Measurements from ENCODE around the gene ZNF599. TPM values are rescaled to one million over a fixed set of nuclear protein-coding genes. Genes with fewer than 3 reads are reported as not detected.
"Not testable (repeated sequence)": the region's sequence is repeated elsewhere in the genome, so short reads cannot be mapped to it uniquely, and the experiment has no call there.

The ZNF599 gene
- 1 to 10 TPM; 3.1 to 3.4 TPM for total RNA-seq

DNA sequence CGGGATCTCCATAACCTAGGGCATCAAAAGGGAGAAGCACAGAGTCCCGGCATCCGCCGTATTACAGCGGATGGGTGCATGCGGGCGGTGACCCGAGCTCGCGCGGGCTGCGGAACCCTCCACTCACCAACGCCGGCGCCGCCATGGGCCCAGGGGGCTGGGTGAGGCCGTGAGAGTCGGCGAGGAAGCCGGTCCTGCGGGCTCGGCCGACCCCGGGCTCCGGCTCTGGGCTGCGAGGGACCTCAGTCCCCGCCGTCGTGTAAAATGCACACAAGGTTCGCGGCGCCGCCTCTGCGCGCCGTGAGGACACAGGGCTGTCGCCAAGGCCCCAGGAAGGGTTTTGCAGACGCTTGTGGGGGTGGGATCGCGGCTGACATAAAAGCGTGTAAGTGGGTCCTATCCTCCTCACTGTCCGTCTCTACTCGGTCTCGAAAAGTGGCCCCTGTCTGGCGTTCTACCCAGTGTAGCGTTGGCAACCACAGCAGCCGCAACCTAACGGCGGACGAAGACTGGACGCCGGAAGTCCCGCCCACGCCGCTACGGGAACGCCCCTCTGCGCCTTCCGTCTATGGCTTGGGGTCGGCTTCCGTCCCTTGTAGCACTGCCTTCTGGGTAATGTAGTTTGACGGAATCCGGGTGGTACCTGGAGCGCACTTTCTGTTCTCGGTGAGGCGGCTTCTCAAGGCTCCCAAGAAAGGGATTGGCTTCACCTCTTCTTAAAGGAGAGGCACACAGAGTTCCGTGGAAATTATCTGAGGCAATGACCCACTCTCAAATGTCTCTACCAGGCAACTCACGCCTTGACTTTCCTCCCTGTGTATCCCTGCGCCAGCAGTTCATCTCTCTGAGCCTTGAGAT is at the start of gene ZNF599:
ZNF599 (minus strand) TSS at position 519 of the 858 bp plus-strand sequence; CDS start at position 145, 374 bp downstream.
- Mint-ChIP-seq H3K36me3 (ENCODE audit: low read depth) (peaks cover 7% of the 10 kb centered on the region), H3K9me3 (no peaks in the 10 kb centered on the region), H3K4me1 (peaks cover 13% of the 10 kb centered on the region), H3K27me3 (peaks cover 4% of the 10 kb centered on the region), H3K4me3 (peak within 1 kb of the TSS; percentile 90), H3K27ac (peak within 1 kb of the TSS; percentile 81)
- peak; percentile 98 for ATAC-seq (replicated peaks)

DNA sequence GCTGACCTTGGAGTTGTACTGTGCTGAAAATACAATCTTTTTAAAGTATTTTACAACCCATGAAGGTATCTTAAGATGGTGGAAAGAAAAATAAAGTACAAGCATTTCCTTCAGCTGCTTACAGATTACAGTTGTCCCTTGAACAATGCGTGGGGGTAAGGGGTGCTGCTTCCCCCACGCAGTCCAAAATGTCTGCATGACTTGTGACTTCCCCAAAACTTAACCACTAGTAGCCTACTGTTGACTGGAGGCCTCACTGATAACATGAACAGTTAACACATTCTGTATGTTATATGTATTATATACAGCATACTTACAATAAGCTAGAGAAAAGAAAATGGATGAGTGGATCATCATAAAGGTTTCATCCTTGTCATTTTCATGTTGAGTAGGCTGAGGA is 45.3 kb upstream of the ZNF599 start:
- Mint-ChIP-seq H3K36me3 (ENCODE audit: low read depth) (peaks cover 28% of the 10 kb centered on the region), H3K4me1 (no peaks in the 10 kb centered on the region), H3K27ac (no peak overlapping the region), H3K4me3 (no peak overlapping the region), H3K27me3 (no peaks in the 10 kb centered on the region), H3K9me3 (no peaks in the 10 kb centered on the region)
- no peak for ATAC-seq (replicated peaks)

DNA sequence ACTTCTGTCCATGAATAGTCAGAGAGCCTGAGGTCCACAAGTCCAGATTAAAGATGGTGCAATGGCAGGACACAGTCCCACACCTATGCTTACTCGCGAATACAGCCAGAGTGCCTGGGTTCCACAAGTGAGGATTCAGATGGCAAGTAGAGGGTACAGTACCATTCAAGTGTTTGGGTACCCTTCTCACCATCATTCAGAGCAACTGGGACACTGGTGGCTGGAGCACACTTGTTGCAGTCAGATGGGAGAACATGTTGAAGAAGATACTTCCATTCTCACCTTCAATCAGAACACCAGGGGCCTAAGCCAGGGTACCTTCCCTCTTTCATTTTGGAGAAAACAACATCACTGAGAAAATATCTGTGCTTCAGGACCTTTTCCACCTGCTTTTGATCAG is 43.7 kb upstream of the ZNF599 start:
- no peak overlapping the region for H3K4me3 Mint-ChIP-seq
- H3K27ac Mint-ChIP-seq: no peak overlapping the region
- H3K9me3 Mint-ChIP-seq: no peaks in the 10 kb centered on the region
- ATAC-seq (replicated peaks): no peak
- no peaks in the 10 kb centered on the region for H3K4me1 Mint-ChIP-seq
- peaks cover 28% of the 10 kb centered on the region for H3K36me3 Mint-ChIP-seq (ENCODE audit: low read depth)
- no peaks in the 10 kb centered on the region for H3K27me3 Mint-ChIP-seq

DNA sequence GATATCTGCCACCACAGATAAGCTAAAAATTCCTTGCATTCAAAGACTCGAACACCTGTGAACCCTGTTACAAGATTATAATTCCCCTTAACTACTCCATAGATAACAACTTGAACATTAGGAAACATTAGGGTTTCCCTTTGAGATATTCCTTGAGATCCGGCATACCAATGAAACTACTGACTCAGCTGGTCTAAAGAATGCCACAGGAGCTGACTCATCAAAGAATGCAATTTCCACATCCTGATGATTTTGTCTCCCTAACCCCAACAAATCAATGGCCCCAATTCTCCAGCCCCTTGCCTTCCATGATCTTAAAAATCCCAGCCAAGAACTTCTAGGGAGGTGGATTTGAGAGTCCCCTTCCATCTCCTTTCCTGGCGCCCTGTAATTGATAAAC is 35.6 kb upstream of the ZNF599 start:
- no peaks in the 10 kb centered on the region for H3K4me1 Mint-ChIP-seq

DNA sequence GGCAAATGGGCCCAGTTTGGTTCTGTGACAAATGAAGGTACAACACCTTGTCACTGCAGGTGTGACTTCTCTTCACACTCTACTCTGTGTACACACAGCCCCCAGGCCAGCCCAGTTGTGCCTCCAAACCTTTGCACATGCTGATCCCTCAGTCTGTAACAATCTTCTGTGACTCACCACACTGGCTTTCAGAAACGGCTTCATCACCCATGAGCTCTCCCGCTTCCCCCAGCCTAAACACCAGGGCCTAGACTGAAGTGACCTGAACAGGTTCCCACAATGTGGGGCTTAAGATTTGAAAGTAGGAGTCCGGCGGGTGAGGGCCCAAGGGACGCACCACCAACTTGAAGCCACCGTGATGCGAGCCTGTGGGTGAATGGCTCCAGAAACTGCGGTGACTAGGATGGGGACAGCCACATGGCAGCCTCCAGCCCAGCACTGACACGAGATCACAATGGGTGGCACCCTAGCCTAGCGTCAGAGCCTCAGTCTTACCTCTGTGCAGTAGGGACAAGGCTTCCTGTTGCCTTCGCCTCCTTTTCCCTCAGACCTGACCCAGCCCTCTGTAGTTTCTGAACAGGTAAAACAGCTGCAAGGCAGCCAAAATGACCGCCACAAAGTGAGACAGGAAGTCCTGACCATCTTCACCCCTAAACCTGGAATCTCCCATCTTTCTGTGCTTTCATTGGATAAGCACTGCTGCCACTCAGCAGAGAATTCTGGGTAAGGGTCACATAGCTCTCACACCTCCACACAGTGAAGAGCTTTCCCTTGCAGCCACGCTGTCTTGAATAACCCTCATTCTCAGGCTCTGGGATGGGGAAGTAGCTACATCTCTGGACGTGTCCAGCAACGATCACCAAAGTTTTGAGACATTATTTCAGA is 34.2 kb upstream of the ZNF599 start:
- peaks cover 23% of the 10 kb centered on the region for H3K9me3 Mint-ChIP-seq
- H3K27me3 Mint-ChIP-seq: no peaks in the 10 kb centered on the region
- H3K36me3 Mint-ChIP-seq (ENCODE audit: low read depth): no peaks in the 10 kb centered on the region
- no peak overlapping the region for H3K27ac Mint-ChIP-seq
- ATAC-seq (replicated peaks): no peak
- H3K4me1 Mint-ChIP-seq: no peaks in the 10 kb centered on the region
- H3K4me3 Mint-ChIP-seq: no peak overlapping the region

More for the DNA sequence above, 35.6 kb upstream of the ZNF599 start:
- Mint-ChIP-seq H3K4me3 (no peak overlapping the region), H3K36me3 (ENCODE audit: low read depth) (no peaks in the 10 kb centered on the region), H3K27me3 (no peaks in the 10 kb centered on the region), H3K9me3 (peaks cover 23% of the 10 kb centered on the region), H3K27ac (no peak overlapping the region)
- ATAC-seq (replicated peaks): no peak

DNA sequence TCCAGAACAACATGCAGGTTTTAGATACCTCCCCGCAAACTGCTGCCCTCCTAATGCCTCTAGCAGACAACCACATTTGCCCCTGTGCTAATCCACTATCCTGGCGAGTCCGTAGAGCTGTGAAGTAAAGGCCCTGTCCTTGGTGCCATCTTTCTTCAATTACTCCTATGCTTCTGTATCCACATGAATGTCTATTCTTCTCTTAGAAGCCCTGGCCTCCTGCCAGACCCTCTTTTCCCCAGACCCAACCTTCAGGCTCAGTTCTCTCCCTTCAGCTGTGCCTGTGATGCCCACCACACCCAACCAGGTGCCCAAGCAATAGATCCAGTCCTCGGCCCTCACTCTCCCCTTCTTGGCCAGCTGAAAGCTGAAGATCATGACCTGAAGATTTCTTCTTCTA is 31.1 kb upstream of the ZNF599 start:
- H3K27me3 Mint-ChIP-seq: no peaks in the 10 kb centered on the region
- no peaks in the 10 kb centered on the region for H3K36me3 Mint-ChIP-seq (ENCODE audit: low read depth)
- no peak overlapping the region for H3K27ac Mint-ChIP-seq
- no peak overlapping the region for H3K4me3 Mint-ChIP-seq
- no peaks in the 10 kb centered on the region for H3K4me1 Mint-ChIP-seq
- ATAC-seq (replicated peaks): no peak
- peaks cover 21% of the 10 kb centered on the region for H3K9me3 Mint-ChIP-seq

DNA sequence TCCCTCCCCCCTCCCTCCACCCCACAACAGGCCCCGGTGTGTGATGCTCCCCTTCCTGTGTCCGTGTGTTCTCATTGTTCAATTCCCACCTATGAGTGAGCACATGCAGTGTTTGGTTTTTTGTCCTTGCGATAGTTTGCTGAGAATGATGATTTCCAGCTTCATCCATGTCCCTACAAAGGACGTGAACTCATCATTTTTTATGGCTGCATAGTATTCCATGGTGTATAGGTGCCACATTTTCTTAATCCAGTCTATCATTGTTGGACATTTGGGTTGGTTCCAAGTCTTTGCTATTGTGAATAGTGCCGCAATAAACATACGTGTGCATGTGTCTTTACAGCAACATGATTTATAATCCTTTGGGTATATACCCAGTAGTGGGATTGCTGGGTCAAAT is 23.9 kb upstream of the ZNF599 start:
- peaks cover 20% of the 10 kb centered on the region for H3K9me3 Mint-ChIP-seq
- not testable (repeated sequence) for ATAC-seq (replicated peaks); H3K4me3 Mint-ChIP-seq; H3K4me1 Mint-ChIP-seq; H3K27ac Mint-ChIP-seq; H3K27me3 Mint-ChIP-seq; H3K36me3 Mint-ChIP-seq (ENCODE audit: low read depth)

DNA sequence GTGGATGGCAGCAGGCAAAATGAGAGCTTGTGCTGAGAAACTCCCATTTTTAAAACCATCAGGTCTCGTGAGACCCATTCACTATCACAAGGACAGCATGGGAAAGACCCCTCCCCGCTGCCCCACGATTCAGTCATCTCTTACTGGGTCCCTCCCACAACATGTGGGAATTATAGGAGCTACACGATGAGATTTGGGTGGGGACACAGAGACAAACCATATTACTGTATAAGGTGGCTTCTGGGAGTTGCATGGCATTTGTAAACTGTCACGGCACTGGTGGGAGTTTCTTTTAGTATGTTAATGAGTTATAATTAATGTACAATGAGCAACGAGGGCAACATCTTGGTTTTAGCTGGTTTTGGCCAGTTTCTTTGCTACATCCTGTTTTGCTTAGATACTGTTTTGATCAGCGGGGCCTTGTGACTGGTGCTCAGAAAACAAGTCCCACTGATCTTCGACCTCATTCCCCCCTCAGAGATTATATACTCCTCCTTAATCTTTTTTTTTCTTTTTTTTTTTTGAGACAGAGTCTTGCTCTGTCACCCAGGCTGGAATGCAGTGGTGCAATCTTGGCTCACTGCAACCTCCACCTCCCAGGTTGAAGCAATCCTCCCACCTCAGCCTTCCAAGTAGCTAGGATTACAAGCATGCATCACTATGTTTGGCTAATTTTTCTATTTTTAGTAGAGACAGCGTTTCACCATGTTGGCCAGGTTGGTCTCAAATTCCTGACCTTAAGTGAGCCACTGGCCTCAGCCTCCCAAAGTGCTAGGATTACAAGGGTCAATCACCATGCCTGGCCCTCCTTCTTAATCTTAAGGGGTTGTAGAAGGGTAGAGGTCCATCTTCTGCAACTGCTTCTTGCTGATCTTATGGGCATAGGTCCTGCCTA is 21.3 kb upstream of the ZNF599 start:
- H3K4me1 Mint-ChIP-seq: peaks cover 10% of the 10 kb centered on the region
- H3K27me3 Mint-ChIP-seq: no peaks in the 10 kb centered on the region
- peaks cover 15% of the 10 kb centered on the region for H3K9me3 Mint-ChIP-seq

DNA sequence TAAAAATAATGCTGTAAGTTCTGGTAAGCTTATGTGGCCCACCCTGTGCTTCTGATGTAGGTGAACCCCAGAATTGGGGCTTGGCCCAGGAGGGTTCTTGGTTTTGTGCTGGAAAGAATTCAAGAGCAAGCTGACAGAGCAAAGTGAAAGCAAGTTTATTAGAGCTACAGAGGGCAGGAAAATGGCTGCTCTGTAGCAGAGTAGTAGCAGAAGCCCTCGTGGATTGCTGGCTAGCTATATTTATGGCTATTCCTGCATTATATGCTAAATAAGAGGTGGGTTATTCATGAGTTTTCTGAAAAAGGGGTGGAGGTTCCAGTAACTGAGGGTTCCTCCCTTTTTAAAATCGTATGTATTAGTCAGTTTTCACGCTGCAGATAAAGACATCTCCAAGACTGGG is 20.6 kb upstream of the ZNF599 start:
- peaks cover 10% of the 10 kb centered on the region for H3K4me1 Mint-ChIP-seq
- no peak for ATAC-seq (replicated peaks)
- H3K27ac Mint-ChIP-seq: peak overlapping the region; percentile 49
- H3K36me3 Mint-ChIP-seq (ENCODE audit: low read depth): no peaks in the 10 kb centered on the region
- no peaks in the 10 kb centered on the region for H3K27me3 Mint-ChIP-seq
- H3K9me3 Mint-ChIP-seq: peaks cover 11% of the 10 kb centered on the region
- peak overlapping the region; percentile 33 for H3K4me3 Mint-ChIP-seq

More for the DNA sequence above, 21.3 kb upstream of the ZNF599 start:
- Mint-ChIP-seq H3K4me3 (peak overlapping the region; percentile 33), H3K36me3 (ENCODE audit: low read depth) (no peaks in the 10 kb centered on the region), H3K27ac (peak overlapping the region; percentile 49)
- ATAC-seq (replicated peaks): no peak

DNA sequence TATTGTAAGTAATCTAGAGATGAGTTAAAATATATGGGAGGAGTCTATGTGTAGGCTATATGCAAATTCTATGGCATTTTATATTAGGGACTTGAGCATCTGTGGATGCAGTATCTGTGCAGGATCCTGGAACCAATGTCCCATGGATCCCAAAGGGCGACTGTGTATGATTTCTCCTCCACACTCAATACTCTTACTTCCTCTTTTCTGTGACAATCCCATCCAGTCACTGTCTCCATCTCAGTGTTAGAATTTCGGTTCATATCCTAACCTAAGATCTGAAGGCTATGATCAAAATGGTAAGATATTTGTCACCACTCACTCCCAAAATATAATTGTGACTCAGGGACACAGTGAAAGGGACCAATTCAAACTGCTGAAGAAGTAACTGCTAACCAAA is 15.1 kb upstream of the ZNF599 start:
- peaks cover 4% of the 10 kb centered on the region for H3K9me3 Mint-ChIP-seq
- no peaks in the 10 kb centered on the region for H3K36me3 Mint-ChIP-seq (ENCODE audit: low read depth)
- no peak overlapping the region for H3K27ac Mint-ChIP-seq
- H3K4me3 Mint-ChIP-seq: no peak overlapping the region
- no peaks in the 10 kb centered on the region for H3K27me3 Mint-ChIP-seq
- ATAC-seq (replicated peaks): no peak
- H3K4me1 Mint-ChIP-seq: peaks cover under 1% of the 10 kb centered on the region

DNA sequence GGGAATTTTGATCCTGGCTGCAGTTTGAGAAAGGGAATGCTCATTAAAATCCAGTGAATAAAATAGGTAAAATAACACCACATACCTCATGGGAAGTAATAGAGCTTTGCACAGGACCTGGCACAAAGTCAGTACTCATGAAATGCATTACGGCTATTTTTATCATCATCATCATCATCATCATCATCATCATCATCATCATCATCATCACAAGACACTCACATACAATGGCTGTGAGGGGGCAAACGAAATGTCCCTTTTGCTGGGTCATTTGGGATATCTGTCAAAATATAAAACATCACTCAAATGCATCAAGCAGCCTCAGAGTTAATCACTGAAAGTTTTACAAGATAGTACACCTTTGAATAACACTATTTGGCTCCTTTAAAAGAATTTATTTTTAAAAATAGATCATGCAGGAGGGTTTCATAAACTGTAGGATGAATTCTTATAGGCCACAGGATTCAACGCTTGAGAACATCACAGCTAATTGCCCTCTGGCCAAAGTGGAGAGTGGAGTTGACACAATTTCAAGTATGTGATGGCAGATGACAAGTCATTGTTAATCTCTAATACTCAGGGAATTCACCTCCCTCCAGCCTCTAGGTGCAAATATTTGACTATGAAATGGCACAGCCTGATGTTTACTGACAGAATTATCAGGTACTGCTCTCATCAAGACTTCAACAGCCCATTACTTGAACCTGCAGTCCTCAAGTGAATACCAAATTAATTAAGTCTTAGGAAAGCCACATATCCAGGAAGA is 14.2 kb upstream of the ZNF599 start:
- no peaks in the 10 kb centered on the region for H3K27me3 Mint-ChIP-seq
- no peak overlapping the region for H3K27ac Mint-ChIP-seq
- peaks cover 4% of the 10 kb centered on the region for H3K9me3 Mint-ChIP-seq
- no peak for ATAC-seq (replicated peaks)
- H3K36me3 Mint-ChIP-seq (ENCODE audit: low read depth): no peaks in the 10 kb centered on the region
- no peak overlapping the region for H3K4me3 Mint-ChIP-seq
- H3K4me1 Mint-ChIP-seq: no peaks in the 10 kb centered on the region

DNA sequence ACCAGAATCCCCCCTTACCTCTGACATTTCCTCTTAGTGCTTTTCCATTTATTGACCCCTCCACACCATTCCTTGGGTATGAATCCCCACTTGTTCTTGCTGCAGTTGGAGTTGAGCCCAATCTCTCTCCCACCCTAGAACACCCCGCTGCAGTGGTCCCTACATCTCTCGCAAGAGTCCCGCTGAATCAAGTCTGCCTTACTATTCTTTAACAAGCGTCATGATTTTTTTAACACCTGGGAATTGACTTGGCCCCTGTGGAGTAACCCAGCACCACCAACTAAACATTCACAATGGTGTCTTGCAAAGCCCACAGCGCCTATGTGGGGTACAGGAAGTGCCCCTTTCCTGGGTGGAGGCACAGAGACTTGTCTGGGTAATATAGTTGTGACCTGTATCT is 13.2 kb upstream of the ZNF599 start:
- no peaks in the 10 kb centered on the region for H3K4me1 Mint-ChIP-seq
- H3K36me3 Mint-ChIP-seq (ENCODE audit: low read depth): no peaks in the 10 kb centered on the region
- ATAC-seq (replicated peaks): no peak
- H3K27ac Mint-ChIP-seq: no peak overlapping the region
- no peaks in the 10 kb centered on the region for H3K27me3 Mint-ChIP-seq
- peaks cover 4% of the 10 kb centered on the region for H3K9me3 Mint-ChIP-seq
- no peak overlapping the region for H3K4me3 Mint-ChIP-seq

DNA sequence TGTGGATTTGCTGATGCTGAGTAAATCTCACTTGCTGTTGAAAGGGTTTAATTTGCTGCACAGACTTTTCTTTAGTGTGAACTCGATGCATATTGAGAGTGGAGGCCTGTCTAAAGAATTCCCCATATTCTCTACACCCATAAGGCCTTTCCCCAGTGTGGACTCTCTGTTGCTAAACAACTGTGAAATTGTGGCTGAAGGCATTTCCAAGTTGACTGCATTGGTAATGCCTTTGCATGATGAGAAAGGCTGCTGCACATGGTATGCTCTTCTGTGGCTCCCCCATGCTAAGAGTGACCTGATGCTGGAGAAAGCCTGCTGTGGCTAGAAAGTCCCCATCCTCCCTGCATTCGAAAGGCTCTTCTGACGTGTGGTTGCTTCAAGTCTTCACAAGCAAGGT is 6.6 kb upstream of the ZNF599 start:
- Mint-ChIP-seq H3K27me3 (peaks cover 4% of the 10 kb centered on the region), H3K4me1 (no peaks in the 10 kb centered on the region), H3K27ac (no peak overlapping the region), H3K4me3 (no peak overlapping the region), H3K36me3 (ENCODE audit: low read depth) (no peaks in the 10 kb centered on the region), H3K9me3 (no peaks in the 10 kb centered on the region)
- no peak for ATAC-seq (replicated peaks)
